ENCODE results near the gene CREG1.

The CREG1 gene

DNA sequence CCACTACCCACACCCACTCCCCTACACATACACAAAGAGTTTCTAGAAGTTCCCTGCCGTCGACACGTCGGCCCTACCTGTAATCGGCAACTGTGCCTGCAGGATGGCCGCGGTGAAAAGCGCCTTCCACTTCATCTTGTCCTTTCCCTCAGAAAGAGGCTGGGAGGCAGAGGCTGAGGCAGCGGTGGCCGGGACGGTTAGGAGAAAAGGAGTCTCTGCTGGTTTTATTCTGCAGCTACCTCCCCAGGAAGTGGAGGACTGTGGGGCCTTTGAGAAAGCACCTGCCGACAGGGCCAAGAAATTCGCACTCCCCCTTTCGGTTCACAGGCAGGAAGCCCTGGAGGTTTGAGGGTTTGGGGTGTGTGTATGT lies 35.2 kb downstream of the CREG1 start, which contains the start of gene CD247:
Gene CD247 (minus strand): TSS at position 199 of the 370 bp plus-strand sequence. CDS start 64 bp downstream, at position 135.
- no peak within 1 kb of the TSS for H3K9ac ChIP-seq (ENCODE audit: insufficient read length)
- H3K36me3 ChIP-seq (ENCODE audit: insufficient read depth, low read length), result no peaks in the 10 kb centered on the region
- DNase-seq (ENCODE audit: low read depth, low spot score), result no peak
- H3K27ac ChIP-seq, result no peak within 1 kb of the TSS
- no peak for TF ChIP-seq POLR2AphosphoS5 (IDR thresholded peaks at IDR 0.05; ENCODE audit: borderline replicate concordance, low read depth, low read length)
- TF ChIP-seq FOXP2 (optimal IDR thresholded peaks at IDR 0.05; ENCODE audit: control extremely low read depth, extremely low read length, insufficient read depth), result no peak
- no peak for TF ChIP-seq EZH2 (IDR thresholded peaks at IDR 0.05)
- no peak within 1 kb of the TSS for H3K4me3 ChIP-seq
- no peaks in the 10 kb centered on the region for H3K9me3 ChIP-seq (ENCODE audit: low read depth, low read length)

DNA sequence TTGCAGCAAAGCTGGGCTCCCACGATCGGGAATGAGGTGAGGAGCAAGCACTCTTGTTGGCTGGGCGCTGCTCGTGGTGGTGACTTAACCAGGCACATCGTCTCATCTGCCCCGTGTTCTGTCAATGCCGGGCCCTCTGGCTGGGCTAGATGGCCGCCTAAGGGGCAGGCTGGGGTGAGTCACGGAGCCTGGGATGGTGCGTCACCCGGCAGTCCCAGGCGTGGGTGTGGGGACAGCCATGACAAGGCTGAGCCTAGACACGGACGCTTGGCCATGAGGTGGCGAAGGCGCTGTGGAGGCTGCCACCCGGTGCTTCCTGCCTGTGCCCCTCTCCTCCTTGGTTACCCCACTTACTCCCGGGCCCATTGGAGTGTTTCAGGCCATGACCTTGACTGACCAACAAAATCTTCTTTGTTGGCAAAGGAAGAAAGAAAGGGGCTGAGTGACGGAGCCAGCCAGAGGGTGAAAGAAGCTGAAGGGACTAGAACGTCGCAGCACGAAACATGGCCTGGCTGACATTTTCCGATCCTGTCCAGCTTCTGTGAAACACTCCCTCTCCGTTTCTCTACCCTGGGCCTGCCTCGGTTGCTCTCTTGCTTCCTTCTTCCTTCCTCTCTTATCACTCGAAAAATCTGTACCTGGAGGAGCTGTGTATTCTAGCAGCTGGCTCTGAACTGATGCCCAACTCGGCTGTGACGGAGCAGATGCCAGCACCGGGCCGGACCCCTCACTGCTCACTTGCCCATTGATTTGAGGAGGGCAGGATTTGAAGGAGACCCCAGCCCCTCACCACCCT lies 35.8 kb downstream of the CREG1 start:
- H3K4me3 ChIP-seq, result no peak overlapping the region
- no peak overlapping the region for H3K9ac ChIP-seq (ENCODE audit: insufficient read length)
- TF ChIP-seq POLR2AphosphoS5 (IDR thresholded peaks at IDR 0.05; ENCODE audit: borderline replicate concordance, low read depth, low read length) (no peak), EZH2 (IDR thresholded peaks at IDR 0.05) (no peak), FOXP2 (optimal IDR thresholded peaks at IDR 0.05; ENCODE audit: control extremely low read depth, extremely low read length, insufficient read depth) (no peak)
- no peaks in the 10 kb centered on the region for H3K9me3 ChIP-seq (ENCODE audit: low read depth, low read length)
- no peaks in the 10 kb centered on the region for H3K36me3 ChIP-seq (ENCODE audit: insufficient read depth, low read length)
- H3K27ac ChIP-seq, result no peak overlapping the region
- DNase-seq (ENCODE audit: low read depth, low spot score), result no peak

DNA sequence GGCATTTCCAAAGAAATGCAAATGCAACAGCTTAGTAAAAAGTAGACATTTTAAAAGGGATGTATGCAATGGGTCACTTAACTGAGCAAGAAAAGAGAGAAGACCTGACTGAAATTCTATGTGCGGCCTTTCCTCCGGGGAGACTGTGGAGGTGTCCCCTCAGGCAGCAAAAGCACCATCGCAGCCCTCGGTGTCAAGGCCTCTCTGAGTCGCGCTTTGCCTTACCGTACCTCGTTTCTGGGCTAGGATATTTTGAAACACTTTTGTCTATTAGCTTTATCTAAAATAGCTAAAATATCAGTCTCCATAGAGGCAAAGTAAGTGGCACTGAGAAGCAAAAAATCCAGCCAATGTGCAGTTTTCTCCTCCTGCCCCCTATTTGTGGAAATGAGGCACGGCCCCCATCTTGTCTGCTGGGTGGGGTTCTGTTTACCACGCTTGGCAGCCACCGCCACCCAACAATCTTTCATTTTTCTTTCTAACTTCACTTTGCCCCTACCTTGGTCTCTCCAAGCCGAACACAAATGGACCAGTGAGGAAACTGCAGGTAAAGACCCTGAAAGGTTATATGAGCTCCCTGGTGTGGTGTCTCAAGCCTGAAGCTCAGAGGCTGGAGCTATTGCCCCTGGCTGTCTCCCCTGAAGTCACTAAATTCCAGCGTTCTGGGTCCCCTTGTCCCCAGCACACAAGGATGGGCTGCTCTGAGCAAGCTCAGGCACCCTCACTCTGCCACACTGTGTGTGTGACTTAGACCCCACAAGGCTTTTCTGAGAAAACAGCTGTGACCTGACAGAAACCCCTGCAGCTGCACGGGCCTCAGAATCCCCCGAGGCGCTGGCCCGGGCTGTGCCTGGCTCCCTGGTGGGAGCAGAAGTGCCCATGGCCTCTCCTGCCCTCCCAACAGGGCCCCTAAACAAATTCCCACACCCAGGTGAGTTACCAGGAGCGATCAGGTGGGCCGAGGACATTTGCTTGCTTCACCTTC lies 36.9 kb downstream of the CREG1 start:
- H3K4me3 ChIP-seq, result no peak overlapping the region
- no peak overlapping the region for H3K9ac ChIP-seq (ENCODE audit: insufficient read length)

GRCh38 chr1:167515893-167516321 lies 37.7 kb downstream of the CREG1 start:
- no peak overlapping the region for H3K9ac ChIP-seq (ENCODE audit: insufficient read length)
- TF ChIP-seq POLR2AphosphoS5 (IDR thresholded peaks at IDR 0.05; ENCODE audit: borderline replicate concordance, low read depth, low read length) (no peak), FOXP2 (optimal IDR thresholded peaks at IDR 0.05; ENCODE audit: control extremely low read depth, extremely low read length, insufficient read depth) (no peak), EZH2 (IDR thresholded peaks at IDR 0.05) (no peak)
- no peaks in the 10 kb centered on the region for H3K36me3 ChIP-seq (ENCODE audit: insufficient read depth, low read length)
- H3K9me3 ChIP-seq (ENCODE audit: low read depth, low read length), result no peaks in the 10 kb centered on the region
- no peak for DNase-seq (ENCODE audit: low read depth, low spot score)
- no peak overlapping the region for H3K27ac ChIP-seq
- no peak overlapping the region for H3K4me3 ChIP-seq

More for the DNA sequence above, 36.9 kb downstream of the CREG1 start:
- Histone ChIP-seq H3K36me3 (ENCODE audit: insufficient read depth, low read length) (no peaks in the 10 kb centered on the region), H3K9me3 (ENCODE audit: low read depth, low read length) (no peaks in the 10 kb centered on the region), H3K27ac (no peak overlapping the region)
- TF ChIP-seq EZH2 (IDR thresholded peaks at IDR 0.05), result no peak
- no peak for TF ChIP-seq FOXP2 (optimal IDR thresholded peaks at IDR 0.05; ENCODE audit: control extremely low read depth, extremely low read length, insufficient read depth)
- no peak for TF ChIP-seq POLR2AphosphoS5 (IDR thresholded peaks at IDR 0.05; ENCODE audit: borderline replicate concordance, low read depth, low read length)
- DNase-seq (ENCODE audit: low read depth, low spot score), result no peak

DNA sequence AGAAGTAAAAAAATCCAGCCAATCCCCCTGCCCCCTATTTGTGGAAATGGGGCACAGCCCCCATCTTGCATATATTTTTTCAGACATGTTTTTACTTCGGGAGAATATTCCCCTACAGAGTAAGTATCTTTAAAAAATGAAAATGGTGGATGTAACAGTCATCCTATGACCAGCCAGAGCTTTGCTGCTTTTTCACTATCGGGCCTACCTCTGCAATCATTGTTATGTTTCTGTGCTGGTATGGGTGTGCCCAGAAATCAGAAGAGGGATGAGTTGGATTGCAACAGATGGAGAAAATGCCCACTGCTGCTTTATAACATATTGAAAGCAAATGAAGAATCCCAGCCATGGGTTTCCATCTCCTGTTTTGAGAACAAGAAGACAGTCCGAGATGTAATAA lies 38.1 kb downstream of the CREG1 start:
- no peak for DNase-seq (ENCODE audit: low read depth, low spot score)
- no peak overlapping the region for H3K4me3 ChIP-seq
- no peak overlapping the region for H3K9ac ChIP-seq (ENCODE audit: insufficient read length)
- H3K27ac ChIP-seq, result no peak overlapping the region
- TF ChIP-seq EZH2 (IDR thresholded peaks at IDR 0.05), result no peak
- TF ChIP-seq POLR2AphosphoS5 (IDR thresholded peaks at IDR 0.05; ENCODE audit: borderline replicate concordance, low read depth, low read length), result no peak
- TF ChIP-seq FOXP2 (optimal IDR thresholded peaks at IDR 0.05; ENCODE audit: control extremely low read depth, extremely low read length, insufficient read depth), result no peak
- no peaks in the 10 kb centered on the region for H3K36me3 ChIP-seq (ENCODE audit: insufficient read depth, low read length)
- no peaks in the 10 kb centered on the region for H3K9me3 ChIP-seq (ENCODE audit: low read depth, low read length)

DNA sequence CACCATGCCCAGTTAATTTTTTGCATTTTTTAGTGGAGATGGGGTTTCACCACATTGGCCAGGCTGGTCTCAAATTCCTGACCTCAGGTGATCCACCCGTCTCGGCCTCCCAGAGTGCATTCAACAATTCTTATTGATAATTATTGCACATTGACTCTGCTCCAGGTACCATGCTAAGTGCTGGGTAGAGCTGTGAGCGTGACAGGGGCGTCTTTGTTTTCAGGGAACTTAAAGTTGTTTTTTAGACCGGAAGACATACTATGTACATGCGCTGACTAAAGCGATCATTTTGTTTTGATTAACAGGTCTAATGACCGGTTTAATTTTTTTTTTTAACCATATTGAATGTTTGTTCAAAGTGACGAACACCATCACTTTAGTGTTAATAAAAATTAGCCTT lies 39.3 kb downstream of the CREG1 start:
- no peak for DNase-seq (ENCODE audit: low read depth, low spot score)
- TF ChIP-seq POLR2AphosphoS5 (IDR thresholded peaks at IDR 0.05; ENCODE audit: borderline replicate concordance, low read depth, low read length), result no peak
- no peak for TF ChIP-seq FOXP2 (optimal IDR thresholded peaks at IDR 0.05; ENCODE audit: control extremely low read depth, extremely low read length, insufficient read depth)
- no peak for TF ChIP-seq EZH2 (IDR thresholded peaks at IDR 0.05)
- Histone ChIP-seq H3K4me3 (no peak overlapping the region), H3K36me3 (ENCODE audit: insufficient read depth, low read length) (no peaks in the 10 kb centered on the region), H3K9ac (ENCODE audit: insufficient read length) (no peak overlapping the region), H3K27ac (no peak overlapping the region), H3K9me3 (ENCODE audit: low read depth, low read length) (no peaks in the 10 kb centered on the region)

DNA sequence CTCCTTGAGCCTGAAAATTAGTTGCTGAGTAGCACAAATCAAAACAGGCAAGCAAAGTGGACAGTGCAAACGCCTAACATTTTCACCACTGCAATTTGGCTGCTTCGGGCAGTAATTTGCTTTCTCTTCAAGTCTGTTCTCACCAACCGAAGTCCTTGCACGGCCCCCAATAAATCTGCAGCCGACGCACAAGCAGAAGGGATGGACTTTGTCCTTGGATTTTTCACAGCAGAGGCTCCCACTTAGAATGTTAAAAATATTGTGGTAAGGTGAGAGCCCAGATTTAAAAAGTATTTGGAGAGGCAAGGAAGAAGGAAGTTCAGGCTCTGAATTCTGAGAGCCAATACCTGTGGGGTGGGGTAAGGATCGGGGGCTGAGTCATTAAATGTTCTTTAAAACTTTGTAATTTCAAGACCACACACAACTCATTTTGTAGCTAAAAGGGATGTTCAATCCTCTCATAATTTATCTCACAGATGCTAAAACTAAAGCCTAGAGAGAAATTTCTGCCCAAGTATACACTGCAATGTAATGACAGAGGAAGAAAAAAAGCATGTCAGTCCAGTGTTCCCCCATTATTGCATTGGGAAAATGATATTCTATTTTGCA lies 41.4 kb downstream of the CREG1 start:
- no peak overlapping the region for H3K4me3 ChIP-seq
- DNase-seq (ENCODE audit: low read depth, low spot score), result no peak
- TF ChIP-seq EZH2 (IDR thresholded peaks at IDR 0.05) (no peak), FOXP2 (optimal IDR thresholded peaks at IDR 0.05; ENCODE audit: control extremely low read depth, extremely low read length, insufficient read depth) (no peak), POLR2AphosphoS5 (IDR thresholded peaks at IDR 0.05; ENCODE audit: borderline replicate concordance, low read depth, low read length) (no peak)
- H3K9ac ChIP-seq (ENCODE audit: insufficient read length), result no peak overlapping the region
- no peak overlapping the region for H3K27ac ChIP-seq
- no peaks in the 10 kb centered on the region for H3K9me3 ChIP-seq (ENCODE audit: low read depth, low read length)
- H3K36me3 ChIP-seq (ENCODE audit: insufficient read depth, low read length), result no peaks in the 10 kb centered on the region

Measured in SK-N-MC (cell line).